Activated naive CD4-positive, alpha-beta T cell treated with anti-CD3 and anti-CD28 coated beads, Interleukin-2, amount 50 U/mL, for 72 hours (primary cell): Measurements from ENCODE around the gene NUDT4. TPM values are rescaled to one million over a fixed set of nuclear protein-coding genes. Genes with fewer than 3 reads are reported as not detected.
"Not testable (repeated sequence)": the region's sequence is repeated elsewhere in the genome, so short reads cannot be mapped to it uniquely, and the experiment has no call there.

Experiments used
- ATAC-seq, 2 donors: fragments of 150-1000 bp; cut with Tn5 transposase; 2 replicates each; pipeline ENCODE4 v1.10.0; 2021; ENCODE audit warnings: mild to moderate bottlenecking in 2 of 2, moderate library complexity in 2 of 2
- DNase-seq, 2 donors: peaks; one replicate each; pipeline ENCODE4 v3.0.0; 2021 to 2022; ENCODE audit warnings: low spot score in 2 of 2
- H3K27ac Mint-ChIP-seq, 2 donors: one replicate each; pipeline ENCODE4 v1.8.0; 2022; ENCODE audit warnings: mild to moderate bottlenecking in 2 of 2, mixed read lengths in 2 of 2
- H3K36me3 Mint-ChIP-seq, 2 donors: one replicate each; pipeline ENCODE4 v1.8.0; 2022; ENCODE audit warnings: mixed read lengths in 2 of 2
- H3K9me3 Mint-ChIP-seq, 2 donors: one replicate each; pipeline ENCODE4 v1.8.0; 2022; ENCODE audit warnings: mixed read lengths in 2 of 2
- total RNA-seq, 2 donors: library from RNA; stranded (reverse); gene quantifications; one replicate each; pipeline ENCODE4 v1.2.3, GENCODE V29; 2022

The NUDT4 gene
- total RNA-seq, 2 donors from 2014 or later, result 65.6 to 88.9 TPM

DNA sequence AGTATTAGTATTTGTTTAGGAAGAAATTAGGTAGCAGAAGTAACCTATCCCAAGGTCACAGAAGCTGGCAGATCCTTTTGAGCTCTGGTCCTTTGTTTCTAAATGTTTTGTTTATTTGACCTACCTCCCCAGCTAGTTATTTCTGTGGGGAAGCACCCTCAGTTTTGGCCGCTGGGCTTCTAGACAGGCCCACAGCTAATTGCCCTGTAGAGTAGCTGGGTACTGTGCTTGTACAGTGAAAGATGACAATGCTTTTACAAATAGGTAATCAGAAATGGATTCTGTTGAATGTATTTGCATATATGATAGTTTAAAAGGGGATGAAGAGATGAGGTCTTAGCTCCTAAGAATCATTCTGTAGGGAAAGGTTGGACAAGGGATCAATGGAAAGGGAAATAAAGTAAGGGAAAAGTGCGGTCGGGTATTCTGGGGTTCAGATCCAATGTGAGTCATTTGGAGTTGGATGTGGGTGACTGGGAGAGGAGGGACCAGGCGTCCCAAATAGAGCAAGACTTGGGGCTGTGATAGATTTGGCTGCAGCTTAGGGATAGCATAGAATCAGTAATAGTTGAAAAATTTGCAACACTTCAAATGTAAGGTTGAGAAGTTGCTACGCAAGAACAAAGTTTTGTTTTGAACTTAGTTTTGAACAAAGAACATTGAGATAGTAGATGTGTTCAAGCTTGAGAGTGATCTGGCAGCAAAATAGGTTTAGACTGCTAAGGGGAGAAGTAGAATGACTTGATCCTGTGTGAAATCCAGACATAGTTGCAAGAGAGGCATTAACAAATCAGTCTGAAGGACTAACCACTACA is 3.6 kb downstream of the NUDT4 start:
- Mint-ChIP-seq H3K9me3 (no peaks in the 10 kb centered on the region), H3K27ac (peak overlapping the region; percentile 47 to 99), H3K36me3 (peaks cover 36 to 38% of the 10 kb centered on the region in 2 donors)
- DNase-seq (no peak), ATAC-seq (no peak)

GRCh38 chr12:93381976-93382437 is 4.3 kb downstream of the NUDT4 start:
- H3K9me3 Mint-ChIP-seq, result not testable (repeated sequence)
- H3K27ac Mint-ChIP-seq, result peak overlapping the region in 1 of 2 donors; percentile 99

DNA sequence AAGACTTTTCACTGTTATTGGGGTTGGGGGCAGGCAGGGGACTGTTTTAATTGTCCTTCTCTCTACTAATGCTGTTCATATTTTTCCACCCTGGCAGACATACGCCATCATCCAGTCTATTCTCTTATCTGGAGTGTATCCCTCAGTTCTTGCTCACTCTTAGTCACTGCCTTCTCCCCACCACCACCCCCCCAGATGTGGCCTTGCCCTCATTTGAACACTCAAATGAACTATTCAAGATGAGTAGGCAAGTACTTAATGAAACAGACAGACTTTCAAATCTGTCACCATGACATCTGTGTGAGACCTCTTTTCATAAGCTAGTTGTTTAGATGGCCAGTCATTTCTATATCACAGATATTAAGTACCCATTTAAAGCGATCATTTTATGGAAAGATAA is 10.1 kb downstream of the NUDT4 start:
- peak; percentile 94 for ATAC-seq
- Mint-ChIP-seq H3K27ac (peak overlapping the region; percentile 43 to 84), H3K9me3 (no peaks in the 10 kb centered on the region), H3K36me3 (peaks cover 6 to 49% of the 10 kb centered on the region in 2 donors)
- peak in 1 of 2 donors; percentile 62 for DNase-seq

More at GRCh38 chr12:93381976-93382437, 4.3 kb downstream of the NUDT4 start:
- DNase-seq, ATAC-seq: not testable (repeated sequence)
- H3K36me3 Mint-ChIP-seq, result peaks cover 36 to 39% of the 10 kb centered on the region in 2 donors

- Mint-ChIP-seq H3K36me3 (peaks cover 5 to 46% of the 10 kb centered on the region in 2 donors), H3K27ac (no peak overlapping the region), H3K9me3 (no peaks in the 10 kb centered on the region)
- DNase-seq, result no peak
- ATAC-seq, result no peak
Measured at GRCh38 chr12:93390031-93390430, 12.3 kb downstream of the NUDT4 start.

DNA sequence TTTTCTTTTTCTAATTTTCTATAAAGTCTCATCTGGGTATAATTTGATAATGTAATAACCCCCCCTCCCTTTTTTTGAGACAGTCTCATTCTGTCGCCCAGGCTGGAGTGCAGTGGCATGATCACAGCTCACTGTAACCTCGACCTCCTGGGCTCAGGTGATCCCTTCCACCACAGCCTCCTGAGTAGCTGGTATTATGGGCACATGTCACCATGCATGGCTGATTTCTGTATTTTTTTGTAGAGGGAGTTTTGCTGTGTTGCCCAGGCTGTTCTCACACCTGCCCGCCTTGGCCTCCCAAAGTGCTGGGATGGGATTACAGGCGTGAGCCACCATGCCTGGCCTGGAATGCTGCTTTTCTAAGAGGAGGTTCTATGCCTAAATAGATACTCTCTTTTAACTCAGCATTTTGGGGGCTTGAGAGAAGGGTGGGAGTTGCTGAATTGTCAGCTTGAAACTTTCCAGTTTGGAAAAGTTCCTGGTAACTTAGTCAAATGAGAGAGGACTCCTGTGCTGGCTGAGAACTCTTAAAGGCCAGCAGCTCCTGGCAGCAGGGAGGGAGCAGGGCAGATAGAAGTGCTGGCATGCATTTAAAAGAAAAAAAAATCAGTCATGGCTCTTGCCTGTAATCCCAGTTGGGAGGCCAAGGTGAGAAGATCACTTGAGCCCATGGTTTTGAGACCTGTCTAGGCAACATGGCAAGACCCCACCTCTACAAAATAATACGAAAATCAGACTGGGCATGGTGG is 13.0 kb downstream of the NUDT4 start:
- H3K36me3 Mint-ChIP-seq, result peaks cover 0 to 39% of the 10 kb centered on the region in 2 donors
- ATAC-seq (no peak), DNase-seq (no peak)
- H3K27ac Mint-ChIP-seq, result no peak overlapping the region
- no peaks in the 10 kb centered on the region for H3K9me3 Mint-ChIP-seq

DNA sequence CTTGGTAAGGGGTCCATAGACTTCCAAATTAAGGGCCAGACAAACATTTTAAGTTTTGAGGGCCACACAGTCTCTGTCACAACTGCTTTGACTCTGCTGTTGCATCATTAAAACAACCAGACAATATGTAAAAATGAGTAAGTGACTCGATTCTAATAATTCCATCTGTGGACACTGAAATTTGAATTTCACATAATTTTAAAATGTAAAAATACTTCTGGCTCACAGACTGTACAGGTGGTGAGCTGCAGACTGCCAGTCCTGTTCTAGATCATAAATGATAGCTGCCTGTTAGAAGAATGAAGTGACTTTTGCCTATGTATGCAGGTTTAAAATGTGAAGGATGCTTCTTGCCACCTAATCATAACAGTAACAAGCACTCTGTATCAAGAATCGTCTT is 15.7 kb downstream of the NUDT4 start:
- no peak for DNase-seq
- Mint-ChIP-seq H3K27ac (peak overlapping the region in 1 of 2 donors; percentile 9), H3K9me3 (no peaks in the 10 kb centered on the region), H3K36me3 (peaks cover 0 to 26% of the 10 kb centered on the region in 2 donors)
- no peak for ATAC-seq

- DNase-seq, result no peak
- no peak for ATAC-seq
- Mint-ChIP-seq H3K9me3 (no peaks in the 10 kb centered on the region), H3K36me3 (peaks cover 4 to 7% of the 10 kb centered on the region in 2 donors), H3K27ac (peak overlapping the region; percentile 54 to 72)
Measured at GRCh38 chr12:93397412-93397811, 19.7 kb downstream of the NUDT4 start.

- H3K27ac Mint-ChIP-seq, DNase-seq, H3K36me3 Mint-ChIP-seq, H3K9me3 Mint-ChIP-seq: not testable (repeated sequence)
- peak; percentile 92 to 100 for ATAC-seq
Measured at GRCh38 chr12:93399183-93399863, 21.6 kb downstream of the NUDT4 start.

DNA sequence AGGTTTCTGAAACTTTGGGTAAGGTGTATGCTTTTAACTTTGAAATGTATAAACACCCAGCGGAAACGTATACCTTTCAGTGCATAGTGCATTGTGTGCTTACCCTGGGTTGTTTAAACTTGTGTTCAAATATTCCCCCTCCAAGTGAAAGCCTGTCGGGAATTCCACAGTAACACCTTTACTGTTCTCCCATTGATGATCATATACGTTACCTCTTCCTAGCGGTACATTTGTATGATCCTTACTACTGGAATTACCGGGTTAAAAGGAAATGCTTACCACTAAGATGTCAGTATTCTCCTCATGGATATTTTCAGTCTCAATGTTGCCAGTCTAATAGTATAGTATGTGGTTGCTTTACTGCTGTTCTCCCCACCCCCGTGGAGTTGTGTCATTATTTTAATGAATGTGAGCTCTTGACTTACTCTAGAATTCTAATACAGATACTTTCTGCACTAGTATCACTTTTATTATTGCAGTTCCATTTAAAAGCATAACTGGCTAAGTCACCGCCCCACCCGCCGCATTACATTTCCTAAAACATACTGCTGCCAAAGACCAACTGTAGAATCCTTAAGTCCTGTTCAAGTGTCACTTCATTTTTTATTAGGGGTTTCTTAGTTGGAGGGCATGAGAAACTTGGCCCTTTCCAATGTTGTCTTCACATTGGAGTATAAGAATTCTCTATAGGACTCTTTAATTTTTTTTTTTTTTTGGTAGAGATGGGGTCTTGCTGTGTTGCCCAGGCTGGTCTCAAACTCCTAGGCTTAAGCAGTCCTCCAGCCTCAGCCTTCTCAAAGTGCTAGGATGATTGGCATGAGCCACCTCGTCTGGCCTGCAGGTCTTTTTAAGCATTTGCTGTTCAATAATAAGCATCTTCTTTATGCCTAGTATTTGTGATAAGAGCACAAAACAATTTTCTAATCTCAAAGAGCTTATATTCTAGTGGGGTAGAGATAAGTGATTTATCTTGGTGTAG is 24.9 kb downstream of the NUDT4 start:
- H3K27ac Mint-ChIP-seq, result peak overlapping the region; percentile 6 to 65
- no peak for DNase-seq
- peak in 1 of 2 donors; percentile 45 for ATAC-seq
- peaks cover 4 to 14% of the 10 kb centered on the region in 2 donors for H3K36me3 Mint-ChIP-seq
- no peaks in the 10 kb centered on the region for H3K9me3 Mint-ChIP-seq

DNA sequence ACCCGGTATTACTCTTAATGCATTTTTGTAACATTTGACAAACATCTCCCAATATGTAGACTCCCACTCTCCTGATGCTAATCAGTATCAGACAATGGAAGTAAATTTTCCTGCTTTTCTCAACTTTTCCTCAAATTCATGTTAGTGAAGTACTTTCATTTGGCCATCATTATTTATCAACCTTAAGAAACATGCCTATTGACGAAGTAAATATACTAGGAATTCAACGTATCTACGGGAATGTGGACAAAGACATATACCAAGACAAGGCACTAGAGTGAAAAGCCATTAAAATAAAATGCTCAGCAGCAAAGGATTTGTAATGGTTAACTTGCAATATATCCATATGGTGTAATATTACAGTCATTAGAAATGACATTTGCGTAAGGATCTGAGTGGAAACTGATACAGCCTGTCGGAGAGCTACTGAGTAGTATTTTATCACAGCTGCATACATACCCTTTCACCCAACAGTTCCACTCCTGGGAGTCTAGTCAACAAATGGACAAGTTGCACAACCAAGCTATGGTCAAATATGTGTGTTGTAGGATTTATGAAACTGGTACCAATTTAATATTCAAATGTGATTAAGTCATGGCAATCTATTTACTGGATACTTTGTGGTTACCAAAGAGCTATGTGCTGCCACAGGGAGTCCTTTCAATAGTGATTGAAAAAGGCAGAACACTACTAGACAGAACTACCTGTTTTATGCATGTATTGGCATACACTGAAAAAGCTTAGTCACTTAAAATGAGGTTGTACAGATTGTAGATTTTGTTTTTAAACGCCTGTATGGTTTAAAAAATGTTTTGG is 26.5 kb downstream of the NUDT4 start:
- ATAC-seq (no peak), DNase-seq (no peak)
- peaks cover 0 to 24% of the 10 kb centered on the region in 2 donors for H3K36me3 Mint-ChIP-seq
- peak overlapping the region in 1 of 2 donors; percentile 63 for H3K27ac Mint-ChIP-seq
- H3K9me3 Mint-ChIP-seq, result no peaks in the 10 kb centered on the region

- ATAC-seq (no peak), DNase-seq (no peak)
- no peaks in the 10 kb centered on the region for H3K9me3 Mint-ChIP-seq
- H3K27ac Mint-ChIP-seq, result peak overlapping the region; percentile 10 to 63
- H3K36me3 Mint-ChIP-seq, result peaks cover 0 to 30% of the 10 kb centered on the region in 2 donors
Measured at GRCh38 chr12:93404961-93405849, 27.5 kb downstream of the NUDT4 start.

DNA sequence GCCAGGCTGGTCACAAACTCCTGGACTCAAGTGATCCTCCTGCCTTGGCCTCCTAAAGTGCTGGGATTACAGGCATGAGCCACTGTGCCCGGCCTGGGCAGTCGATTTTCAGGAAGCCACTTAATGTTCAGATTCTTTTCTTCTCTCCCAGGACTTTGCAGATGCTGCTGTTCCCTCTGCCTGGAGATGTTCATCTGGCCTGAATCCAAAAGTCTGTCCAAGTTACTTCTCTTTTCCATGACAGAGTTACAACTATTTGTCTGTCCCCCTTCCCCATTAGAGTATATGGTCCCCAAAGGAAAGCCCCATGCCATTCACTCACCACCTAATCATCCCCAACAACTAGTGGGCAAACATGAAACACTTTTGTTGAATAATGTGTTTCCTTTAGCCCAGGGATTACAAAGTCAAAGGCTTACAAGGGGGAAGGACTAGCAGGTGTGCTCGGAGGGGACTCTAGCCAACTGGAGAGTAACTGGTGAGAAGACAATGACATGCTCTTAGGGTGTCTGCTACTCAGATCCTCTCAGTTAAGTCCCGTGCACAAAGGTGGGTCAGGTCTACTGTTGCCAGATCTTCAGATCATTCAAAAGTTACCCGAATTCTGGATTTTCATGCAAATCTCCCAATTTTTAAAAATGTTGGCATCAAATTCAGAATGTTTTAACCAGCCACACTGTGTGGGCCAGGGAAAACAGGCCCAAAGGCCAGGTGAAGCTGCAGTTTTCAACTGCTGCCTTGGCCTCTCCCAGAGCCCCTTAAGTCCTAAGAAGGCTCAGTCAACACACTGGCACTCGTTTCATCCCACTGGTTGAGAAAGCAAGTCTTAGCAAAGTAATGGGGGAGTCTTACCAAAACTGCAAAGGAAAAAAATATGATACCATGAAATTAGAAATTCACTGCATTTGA is 29.6 kb downstream of the NUDT4 start:
- peak overlapping the region; percentile 60 to 86 for H3K27ac Mint-ChIP-seq
- DNase-seq (no peak), ATAC-seq (peak; percentile 11 to 54)
- peaks cover 0 to 49% of the 10 kb centered on the region in 2 donors for H3K36me3 Mint-ChIP-seq
- peaks cover 0 to 3% of the 10 kb centered on the region in 2 donors for H3K9me3 Mint-ChIP-seq

GRCh38 chr12:93407963-93408283 is 30.2 kb downstream of the NUDT4 start:
- H3K36me3 Mint-ChIP-seq, result peaks cover 0 to 54% of the 10 kb centered on the region in 2 donors
- no peak for DNase-seq
- H3K9me3 Mint-ChIP-seq, result peaks cover 0 to 4% of the 10 kb centered on the region in 2 donors
- H3K27ac Mint-ChIP-seq, result peak overlapping the region; percentile 60 to 86
- peak in 1 of 2 donors; percentile 55 for ATAC-seq
